ENCODE measurements around the gene CELSR3.

CELSR3 gene

GRCh38 chr3:48678566-48679380, 16.1 kb upstream of the CELSR3 start:
- TF ChIP-seq TCF12 (IDR thresholded peaks at IDR 0.05; ENCODE audit: low read depth) (no peak), RAD21 (IDR thresholded peaks at IDR 0.05; ENCODE audit: low read depth) (no peak), NFIC (IDR thresholded peaks at IDR 0.05) (no peak), REST (IDR thresholded peaks at IDR 0.05; ENCODE audit: low read depth) (no peak), EP300 (IDR thresholded peaks at IDR 0.05; ENCODE audit: borderline replicate concordance) (no peak), TAF1 (IDR thresholded peaks at IDR 0.05; ENCODE audit: low read depth) (no peak), ZBTB7A (IDR thresholded peaks at IDR 0.05; ENCODE audit: low read depth) (no peak), MAX (IDR thresholded peaks at IDR 0.05) (no peak), YY1 (IDR thresholded peaks at IDR 0.05; ENCODE audit: low read depth) (no peak), TEAD4 (IDR thresholded peaks at IDR 0.05) (no peak), CREB1 (IDR thresholded peaks at IDR 0.05; ENCODE audit: low read depth) (no peak), CEBPB (IDR thresholded peaks at IDR 0.05) (no peak), FOXM1 (IDR thresholded peaks at IDR 0.05; ENCODE audit: borderline replicate concordance, low read depth) (no peak), EGR1 (IDR thresholded peaks at IDR 0.05) (no peak)
- TF ChIP-seq, protein P1, sequence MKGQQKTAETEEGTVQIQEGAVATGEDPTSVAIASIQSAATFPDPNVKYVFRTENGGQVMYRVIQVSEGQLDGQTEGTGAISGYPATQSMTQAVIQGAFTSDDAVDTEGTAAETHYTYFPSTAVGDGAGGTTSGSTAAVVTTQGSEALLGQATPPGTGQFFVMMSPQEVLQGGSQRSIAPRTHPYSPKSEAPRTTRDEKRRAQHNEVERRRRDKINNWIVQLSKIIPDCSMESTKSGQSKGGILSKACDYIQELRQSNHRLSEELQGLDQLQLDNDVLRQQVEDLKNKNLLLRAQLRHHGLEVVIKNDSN (IDR thresholded peaks at IDR 0.05): no peak

DNA sequence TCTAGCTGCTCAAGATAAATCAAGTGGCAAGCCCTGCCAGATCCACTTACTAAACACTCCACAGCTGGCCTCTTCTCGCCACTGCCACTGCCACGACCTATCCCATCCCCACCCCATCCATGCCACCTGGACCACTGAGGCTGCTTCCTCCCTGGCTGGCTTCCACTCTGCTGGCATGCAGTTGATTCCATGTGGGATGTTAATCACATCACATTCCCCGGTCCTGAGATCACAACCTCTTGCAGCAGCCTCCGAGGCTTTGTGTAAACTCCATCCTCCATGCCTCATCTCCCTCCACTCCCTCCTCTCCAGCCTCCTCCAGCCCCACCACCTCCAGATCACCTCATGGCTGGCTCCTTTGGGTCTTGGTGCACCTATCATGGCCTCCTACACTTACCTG, 15.4 kb upstream of the CELSR3 start:
- TF ChIP-seq NFIC (IDR thresholded peaks at IDR 0.05) (no peak), MAX (IDR thresholded peaks at IDR 0.05) (no peak), ZBTB7A (IDR thresholded peaks at IDR 0.05; ENCODE audit: low read depth) (no peak), REST (IDR thresholded peaks at IDR 0.05; ENCODE audit: low read depth) (no peak), TAF1 (IDR thresholded peaks at IDR 0.05; ENCODE audit: low read depth) (no peak), TEAD4 (IDR thresholded peaks at IDR 0.05) (no peak), YY1 (IDR thresholded peaks at IDR 0.05; ENCODE audit: low read depth) (no peak), EP300 (IDR thresholded peaks at IDR 0.05; ENCODE audit: borderline replicate concordance) (no peak), FOXM1 (IDR thresholded peaks at IDR 0.05; ENCODE audit: borderline replicate concordance, low read depth) (no peak), EGR1 (IDR thresholded peaks at IDR 0.05) (no peak), CREB1 (IDR thresholded peaks at IDR 0.05; ENCODE audit: low read depth) (no peak), RAD21 (IDR thresholded peaks at IDR 0.05; ENCODE audit: low read depth) (no peak), TCF12 (IDR thresholded peaks at IDR 0.05; ENCODE audit: low read depth) (no peak), CEBPB (IDR thresholded peaks at IDR 0.05) (no peak)
- TF ChIP-seq, protein P1 (IDR thresholded peaks at IDR 0.05): no peak

GRCh38 chr3:48674505-48674904, 11.8 kb upstream of the CELSR3 start:
- TF ChIP-seq FOXM1 (IDR thresholded peaks at IDR 0.05; ENCODE audit: borderline replicate concordance, low read depth) (no peak), NFIC (IDR thresholded peaks at IDR 0.05) (no peak), TAF1 (IDR thresholded peaks at IDR 0.05; ENCODE audit: low read depth) (no peak), REST (IDR thresholded peaks at IDR 0.05; ENCODE audit: low read depth) (no peak), CREB1 (IDR thresholded peaks at IDR 0.05; ENCODE audit: low read depth) (no peak), YY1 (IDR thresholded peaks at IDR 0.05; ENCODE audit: low read depth) (no peak), TCF12 (IDR thresholded peaks at IDR 0.05; ENCODE audit: low read depth) (no peak), TEAD4 (IDR thresholded peaks at IDR 0.05) (no peak), EP300 (IDR thresholded peaks at IDR 0.05; ENCODE audit: borderline replicate concordance) (no peak), RAD21 (IDR thresholded peaks at IDR 0.05; ENCODE audit: low read depth) (no peak), CEBPB (IDR thresholded peaks at IDR 0.05) (no peak), EGR1 (IDR thresholded peaks at IDR 0.05) (no peak), ZBTB7A (IDR thresholded peaks at IDR 0.05; ENCODE audit: low read depth) (no peak), MAX (IDR thresholded peaks at IDR 0.05) (no peak)
- TF ChIP-seq, protein P1 (IDR thresholded peaks at IDR 0.05): no peak
